Measurements from ENCODE around the gene CPNE2.

GRCh38 chr16:57179215-57179828 lies 86.9 kb downstream of the CPNE2 start:
- TF ChIP-seq CTCF (IDR thresholded peaks at IDR 0.05; ENCODE audit: low read length) (no peak), EZH2 (IDR thresholded peaks at IDR 0.05; ENCODE audit: borderline replicate concordance, low read length) (no peak)

Measured in OCI-LY1 (cell line).